H9 (cell line): ENCODE measurements around the gene WDR27. TPM values are rescaled to one million over a fixed set of nuclear protein-coding genes. Genes with fewer than 3 reads are reported as not detected.

Experiments
- DNase-seq: peaks from one replicate; pipeline ENCODE4 v3.0.0-alpha.2; 2017
- H2AFZ ChIP-seq: one replicate; pipeline ENCODE4 v1.6.1; 2013; ENCODE audit warnings: mild to moderate bottlenecking, low read length, control low read depth, moderate library complexity
- H2AK5ac ChIP-seq: 2 replicates; pipeline ENCODE4 v1.6.1; 2013; ENCODE audit warnings: low read length, control low read depth, mixed read lengths; ENCODE audit not compliant: insufficient read length
- H2BK120ac ChIP-seq: one replicate; pipeline ENCODE4 v1.6.1; 2013; ENCODE audit warnings: low read depth, mild to moderate bottlenecking, low read length, control low read depth, inconsistent platforms; ENCODE audit not compliant: poor library complexity, severe bottlenecking
- H2BK12ac ChIP-seq: 2 replicates; pipeline ENCODE4 v1.6.1; 2013; ENCODE audit warnings: low read length, control low read depth, mixed read lengths, low read depth; ENCODE audit not compliant: insufficient read length
- H2BK15ac ChIP-seq: 2 replicates; pipeline ENCODE4 v1.6.1; 2013; ENCODE audit warnings: low read depth, low read length, control low read depth
- H2BK20ac ChIP-seq: one replicate; pipeline ENCODE4 v1.6.1; 2013; ENCODE audit warnings: low read depth, mild to moderate bottlenecking, low read length, control low read depth, inconsistent platforms; ENCODE audit not compliant: poor library complexity, severe bottlenecking
- H2BK5ac ChIP-seq: 2 replicates; pipeline ENCODE4 v1.6.1; 2013; ENCODE audit warnings: low read length, control low read depth, mixed read lengths; ENCODE audit not compliant: insufficient read length
- H3K14ac ChIP-seq: 2 replicates; pipeline ENCODE4 v1.6.1; 2013; ENCODE audit warnings: low read length, control low read depth; ENCODE audit not compliant: insufficient read depth
- H3K18ac ChIP-seq: 2 replicates; pipeline ENCODE4 v1.6.1; 2013; ENCODE audit warnings: low read depth, mild to moderate bottlenecking, mixed read lengths, low read length, control low read depth; ENCODE audit not compliant: insufficient read length
- H3K23ac ChIP-seq: 2 replicates; pipeline ENCODE4 v1.6.1; 2013; ENCODE audit warnings: low read length, control low read depth, mixed read lengths, low read depth; ENCODE audit not compliant: insufficient read length
- H3K23me2 ChIP-seq: 2 replicates; pipeline ENCODE4 v1.6.1; 2013; ENCODE audit warnings: low read depth, mild to moderate bottlenecking, mixed read lengths, low read length, control low read depth; ENCODE audit not compliant: insufficient read length, poor library complexity, severe bottlenecking
- H3K27ac ChIP-seq: 2 replicates; pipeline ENCODE4 v1.5.1; 2013; ENCODE audit warnings: low read length, control low read depth, mixed read lengths, low read depth; ENCODE audit not compliant: insufficient read length
- H3K27me3 ChIP-seq: 2 replicates; pipeline ENCODE4 v1.6.1; 2013; ENCODE audit warnings: low read length, control low read depth, inconsistent platforms; ENCODE audit not compliant: insufficient read depth
- H3K4ac ChIP-seq: 2 replicates; pipeline ENCODE4 v1.6.1; 2013; ENCODE audit warnings: low read depth, mild to moderate bottlenecking, control low read depth, inconsistent platforms, low read length, moderate library complexity
- H3K4me1 ChIP-seq: 2 replicates; pipeline ENCODE4 v1.6.1; 2013; ENCODE audit warnings: low read length, control low read depth, inconsistent platforms; ENCODE audit not compliant: insufficient read depth
- H3K4me2 ChIP-seq: 2 replicates; pipeline ENCODE4 v1.6.1; 2013; ENCODE audit warnings: low read length, control low read depth, mixed read lengths; ENCODE audit not compliant: insufficient read length, insufficient read depth
- H3K56ac ChIP-seq: 2 replicates; pipeline ENCODE4 v1.6.1; 2013; ENCODE audit warnings: low read depth, mild to moderate bottlenecking, mixed read lengths, low read length, control low read depth; ENCODE audit not compliant: insufficient read length
- H3K79me1 ChIP-seq: 2 replicates; pipeline ENCODE4 v1.6.1; 2013; ENCODE audit warnings: low read depth, mild to moderate bottlenecking, moderate library complexity, low read length, control low read depth, inconsistent platforms; ENCODE audit not compliant: insufficient read depth, poor library complexity, severe bottlenecking
- H3K79me2 ChIP-seq: 2 replicates; pipeline ENCODE4 v1.6.1; 2013; ENCODE audit warnings: low read length, control low read depth, inconsistent platforms; ENCODE audit not compliant: insufficient read depth
- H3K9ac ChIP-seq: 2 replicates; pipeline ENCODE4 v1.6.1; 2013; ENCODE audit warnings: low read length, control low read depth, mixed read lengths; ENCODE audit not compliant: insufficient read length; ENCODE audit errors: extremely low read depth
- H3K9me3 ChIP-seq: one replicate; pipeline ENCODE4 v1.6.1; 2013; ENCODE audit warnings: low read depth, low read length, inconsistent platforms; ENCODE audit not compliant: control insufficient read depth
- H3T11ph ChIP-seq: one replicate; pipeline ENCODE4 v1.6.1; 2013; ENCODE audit warnings: mild to moderate bottlenecking, low read length, control low read depth, inconsistent platforms
- H4K20me1 ChIP-seq: one replicate; pipeline ENCODE4 v1.6.1; 2013; ENCODE audit not compliant: control insufficient read depth, insufficient read length, insufficient read depth
- H4K5ac ChIP-seq: 2 replicates; pipeline ENCODE4 v1.6.1; 2013; ENCODE audit warnings: low read depth, mild to moderate bottlenecking, mixed read lengths, low read length, control low read depth; ENCODE audit not compliant: insufficient read length
- H4K8ac ChIP-seq: replicated peaks from 2 replicates; pipeline ENCODE4 v1.6.1; 2013; ENCODE audit warnings: low read length, control low read depth, mixed read lengths, low read depth; ENCODE audit not compliant: insufficient read length
- H4K91ac ChIP-seq: 2 replicates; pipeline ENCODE4 v1.6.1; 2013; ENCODE audit warnings: low read depth, mild to moderate bottlenecking, moderate library complexity, mixed read lengths, low read length, control low read depth; ENCODE audit not compliant: insufficient read length
- H3K27ac Mint-ChIP-seq, 3 experiments: 2 replicates in 2 of 3; 3 replicates in 1 of 3; pipeline ENCODE4 v1.8.0; 2020 to 2021; ENCODE audit warnings: mixed read lengths in 3 of 3, mild to moderate bottlenecking in 1 of 3, moderate library complexity in 1 of 3
- H3K27me3 Mint-ChIP-seq: 2 replicates; pipeline ENCODE4 v1.8.0; 2021; ENCODE audit warnings: low read depth, mild to moderate bottlenecking, moderate library complexity, mixed read lengths
- H3K36me3 Mint-ChIP-seq, 3 experiments: 2 replicates in 2 of 3; 3 replicates in 1 of 3; pipeline ENCODE4 v1.8.0; 2020 to 2021; ENCODE audit warnings: low read depth in 3 of 3, mixed read lengths in 3 of 3; ENCODE audit not compliant: insufficient read depth in 1 of 3
- H3K4me1 Mint-ChIP-seq, 2 experiments: 2 replicates each; pipeline ENCODE4 v1.8.0; 2020; ENCODE audit warnings: mixed read lengths in 2 of 2
- H3K4me3 Mint-ChIP-seq, 2 experiments: 2 replicates in 1 of 2; 3 replicates in 1 of 2; pipeline ENCODE4 v1.8.0; 2020 to 2021; ENCODE audit warnings: mild to moderate bottlenecking in 2 of 2, mixed read lengths in 2 of 2, moderate library complexity in 1 of 2
- H3K9me3 Mint-ChIP-seq, 2 experiments: 2 replicates in 1 of 2; 3 replicates in 1 of 2; pipeline ENCODE4 v1.8.0; 2020; ENCODE audit warnings: mild to moderate bottlenecking in 2 of 2, mixed read lengths in 2 of 2, moderate library complexity in 1 of 2
- total RNA-seq: library from RNA; stranded (reverse); gene quantifications from 2 replicates; pipeline ENCODE4 v1.2.1, GENCODE V29; 2021
- TF ChIP-seq, protein P1 (sequence below): fragments of 200-600 bp; sonication (generic); conservative IDR thresholded peaks from 3 replicates; pipeline ENCODE4 v1.8.0; 2021; ENCODE audit warnings: antibody characterized with exemption, mild to moderate bottlenecking

Gene WDR27
- total RNA-seq, 1 experiment from 2014 or later = 48.7 TPM

DNA sequence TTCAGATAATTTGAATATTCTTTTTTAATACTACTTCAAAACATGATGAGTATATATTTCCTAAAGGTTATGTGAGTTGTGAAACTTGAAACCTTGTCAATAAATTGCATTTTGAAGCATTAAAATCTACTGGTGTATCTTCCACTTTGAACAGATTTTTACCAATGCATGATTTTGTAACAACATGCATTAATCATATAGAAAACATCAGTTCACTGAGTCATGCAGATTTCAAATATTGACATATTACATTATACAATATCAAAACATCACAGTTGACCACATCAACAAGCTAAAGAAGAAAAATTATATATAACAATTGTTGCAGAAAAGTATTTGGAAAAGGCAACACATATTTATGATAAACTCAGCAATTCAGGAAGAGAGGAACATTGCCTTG lies 158.1 kb downstream of the WDR27 start:
- no peak overlapping the region for H3K4me2 ChIP-seq
- no peak overlapping the region for H4K91ac ChIP-seq
- peaks cover 5% of the 10 kb centered on the region in 2 experiments for H3K4me1 Mint-ChIP-seq
- no peak overlapping the region for H3K23ac ChIP-seq
- H3K79me2 ChIP-seq = no peaks in the 10 kb centered on the region
- H3K27ac ChIP-seq = no peak overlapping the region
- H2BK120ac ChIP-seq = no peak overlapping the region
- H3K9ac ChIP-seq = no peak overlapping the region
- no peak overlapping the region for H2AK5ac ChIP-seq
- H2BK15ac ChIP-seq = no peak overlapping the region
- no peak overlapping the region for H4K5ac ChIP-seq
- no peak overlapping the region for H3K18ac ChIP-seq
- TF ChIP-seq, protein P1, sequence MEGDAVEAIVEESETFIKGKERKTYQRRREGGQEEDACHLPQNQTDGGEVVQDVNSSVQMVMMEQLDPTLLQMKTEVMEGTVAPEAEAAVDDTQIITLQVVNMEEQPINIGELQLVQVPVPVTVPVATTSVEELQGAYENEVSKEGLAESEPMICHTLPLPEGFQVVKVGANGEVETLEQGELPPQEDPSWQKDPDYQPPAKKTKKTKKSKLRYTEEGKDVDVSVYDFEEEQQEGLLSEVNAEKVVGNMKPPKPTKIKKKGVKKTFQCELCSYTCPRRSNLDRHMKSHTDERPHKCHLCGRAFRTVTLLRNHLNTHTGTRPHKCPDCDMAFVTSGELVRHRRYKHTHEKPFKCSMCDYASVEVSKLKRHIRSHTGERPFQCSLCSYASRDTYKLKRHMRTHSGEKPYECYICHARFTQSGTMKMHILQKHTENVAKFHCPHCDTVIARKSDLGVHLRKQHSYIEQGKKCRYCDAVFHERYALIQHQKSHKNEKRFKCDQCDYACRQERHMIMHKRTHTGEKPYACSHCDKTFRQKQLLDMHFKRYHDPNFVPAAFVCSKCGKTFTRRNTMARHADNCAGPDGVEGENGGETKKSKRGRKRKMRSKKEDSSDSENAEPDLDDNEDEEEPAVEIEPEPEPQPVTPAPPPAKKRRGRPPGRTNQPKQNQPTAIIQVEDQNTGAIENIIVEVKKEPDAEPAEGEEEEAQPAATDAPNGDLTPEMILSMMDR = no peak
- H3K27me3 ChIP-seq = no peaks in the 10 kb centered on the region
- H4K8ac ChIP-seq = no peak overlapping the region
- DNase-seq = no peak
- H3K4me1 ChIP-seq = no peaks in the 10 kb centered on the region
- no peak overlapping the region for H3K4ac ChIP-seq
- no peaks in the 10 kb centered on the region for H4K20me1 ChIP-seq
- no peak overlapping the region for H2BK12ac ChIP-seq
- no peak overlapping the region for H3K4me3 Mint-ChIP-seq
- H3K9me3 ChIP-seq = no peaks in the 10 kb centered on the region
- H2BK5ac ChIP-seq = no peak overlapping the region
- peaks cover 6 to 16% (median 11%) of the 10 kb centered on the region in 3 experiments for H3K36me3 Mint-ChIP-seq
- H2AFZ ChIP-seq = no peak overlapping the region
- H3K27ac Mint-ChIP-seq = no peak overlapping the region
- no peaks in the 10 kb centered on the region for H3K79me1 ChIP-seq
- peaks cover 14 to 18% of the 10 kb centered on the region in 2 experiments; a peak in 4 of 5 replicates for H3K9me3 Mint-ChIP-seq
- H2BK20ac ChIP-seq = no peak overlapping the region
- H3K56ac ChIP-seq = no peak overlapping the region
- H3K27me3 Mint-ChIP-seq = no peaks in the 10 kb centered on the region
- H3K23me2 ChIP-seq = no peaks in the 10 kb centered on the region
- H3K14ac ChIP-seq = no peak overlapping the region
- no peak overlapping the region for H3T11ph ChIP-seq
